Keratinocyte (primary cell): ENCODE results near the gene KCNC4.

Experiments
- CTCF ChIP-seq, 3 experiments: IDR thresholded peaks in 1 of 3; conservative IDR thresholded peaks in 1 of 3; optimal IDR thresholded peaks in 1 of 3; 2 replicates in 2 of 3; 3 replicates in 1 of 3; pipeline versions ENCODE3 to v1.5.1; 2011; ENCODE audit warnings: low read length in 3 of 3, mild to moderate bottlenecking in 3 of 3, moderate library complexity in 2 of 3, control low read depth in 1 of 3, inconsistent platforms in 1 of 3; ENCODE audit not compliant: insufficient read depth in 2 of 3; ENCODE audit errors: extremely low read depth in 1 of 3
- EZH2 ChIP-seq: IDR thresholded peaks from one replicate; pipeline ENCODE4 v1.6.1; 2012; ENCODE audit warnings: inconsistent platforms, mild to moderate bottlenecking, low read length, moderate library complexity

GRCh38 chr1:110160538-110161100, 49.5 kb upstream of the KCNC4 start:
- TF ChIP-seq CTCF (optimal IDR thresholded peaks at IDR 0.05 in 1 of 3, IDR thresholded peaks at IDR 0.05 in 1 of 3, conservative IDR thresholded peaks at IDR 0.05 in 1 of 3; ENCODE audit: extremely low read depth in 1 of 3, insufficient read depth in 2 of 3, low read length in 3 of 3) (no peak), EZH2 (no peak)
